Retinal pigment epithelial cell (primary cell): ENCODE data around the gene ZNF628.

ENCODE experiments used
- DNase-seq: peaks from one replicate; pipeline ENCODE4 v3.0.0-alpha.2; 2010; ENCODE audit warnings: low read depth
- H3K4me3 ChIP-seq: 2 replicates; pipeline ENCODE4 v1.5.1; 2011; ENCODE audit warnings: mild to moderate bottlenecking, low read length, control low read depth, moderate library complexity
- TF ChIP-seq, protein P1 (sequence below): conservative IDR thresholded peaks from 2 replicates; pipeline ENCODE4 v1.5.1; 2011; ENCODE audit warnings: low read depth, low read length, control low read depth, inconsistent platforms

Gene ZNF628

DNA sequence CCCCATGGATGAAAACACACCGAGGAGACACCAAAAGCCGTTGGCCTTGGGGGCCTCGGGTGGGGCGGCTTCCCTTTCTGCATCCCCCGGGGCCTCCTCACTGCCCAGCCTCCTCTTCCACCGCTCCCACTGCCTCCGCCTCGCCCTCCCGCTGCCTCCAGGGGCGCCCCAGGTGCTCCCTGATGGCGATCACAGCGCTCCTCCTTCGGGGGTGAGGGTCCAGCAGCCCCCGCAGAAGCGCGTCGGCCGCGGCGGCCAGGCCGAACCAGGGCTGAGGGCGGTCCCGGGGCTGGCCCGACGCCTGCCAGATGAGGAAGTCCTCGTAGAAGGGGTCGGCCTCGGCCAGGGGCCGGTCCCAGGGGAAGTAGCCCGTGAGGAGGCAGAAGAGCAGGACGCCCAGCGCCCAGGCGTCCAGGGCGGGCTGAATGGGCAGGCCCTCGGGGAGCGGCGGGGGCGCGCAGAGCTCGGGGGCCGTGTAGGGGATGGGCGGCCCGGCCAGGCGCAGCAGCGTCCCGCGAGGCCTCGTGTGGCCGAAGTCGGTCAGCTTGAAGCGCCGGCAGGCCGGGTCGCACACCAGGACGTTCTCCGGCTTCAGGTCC, 53.3 kb downstream of the ZNF628 start:
- TF ChIP-seq, protein P1, sequence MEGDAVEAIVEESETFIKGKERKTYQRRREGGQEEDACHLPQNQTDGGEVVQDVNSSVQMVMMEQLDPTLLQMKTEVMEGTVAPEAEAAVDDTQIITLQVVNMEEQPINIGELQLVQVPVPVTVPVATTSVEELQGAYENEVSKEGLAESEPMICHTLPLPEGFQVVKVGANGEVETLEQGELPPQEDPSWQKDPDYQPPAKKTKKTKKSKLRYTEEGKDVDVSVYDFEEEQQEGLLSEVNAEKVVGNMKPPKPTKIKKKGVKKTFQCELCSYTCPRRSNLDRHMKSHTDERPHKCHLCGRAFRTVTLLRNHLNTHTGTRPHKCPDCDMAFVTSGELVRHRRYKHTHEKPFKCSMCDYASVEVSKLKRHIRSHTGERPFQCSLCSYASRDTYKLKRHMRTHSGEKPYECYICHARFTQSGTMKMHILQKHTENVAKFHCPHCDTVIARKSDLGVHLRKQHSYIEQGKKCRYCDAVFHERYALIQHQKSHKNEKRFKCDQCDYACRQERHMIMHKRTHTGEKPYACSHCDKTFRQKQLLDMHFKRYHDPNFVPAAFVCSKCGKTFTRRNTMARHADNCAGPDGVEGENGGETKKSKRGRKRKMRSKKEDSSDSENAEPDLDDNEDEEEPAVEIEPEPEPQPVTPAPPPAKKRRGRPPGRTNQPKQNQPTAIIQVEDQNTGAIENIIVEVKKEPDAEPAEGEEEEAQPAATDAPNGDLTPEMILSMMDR = no peak
- DNase-seq = no peak
- no peak overlapping the region for H3K4me3 ChIP-seq

DNA sequence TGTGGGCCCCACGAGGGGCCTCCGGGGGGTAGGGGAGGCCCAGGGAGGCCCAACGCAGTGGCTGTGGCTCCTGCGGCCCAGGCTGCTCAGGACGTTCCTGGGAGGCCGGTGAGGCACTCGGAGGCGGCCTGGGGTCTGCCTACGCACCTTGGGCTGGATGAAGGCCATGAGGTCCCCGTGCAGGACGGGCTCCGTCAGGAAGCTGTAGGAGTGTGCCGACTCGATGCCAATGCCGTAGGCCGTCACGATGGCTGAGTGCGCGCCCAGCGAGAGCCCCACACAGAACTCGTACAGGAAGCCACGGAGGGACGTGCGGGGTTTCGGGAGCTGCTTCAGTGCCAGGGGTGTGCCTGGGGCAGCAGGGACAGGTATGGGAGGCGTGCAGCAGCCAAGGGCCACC, 54.6 kb downstream of the ZNF628 start:
- no peak for DNase-seq
- no peak overlapping the region for H3K4me3 ChIP-seq

More for the DNA sequence above, 54.6 kb downstream of the ZNF628 start:
- TF ChIP-seq, protein P1 = no peak
